Fibroblast of mammary gland (primary cell): ENCODE data around the gene CADPS.

Source experiments
- DNase-seq: peaks from one replicate; pipeline ENCODE4 v3.0.0-alpha.2; 2010; ENCODE audit warnings: low read depth
- H3K4me3 ChIP-seq: 2 replicates; pipeline ENCODE4 v1.5.1; 2011; ENCODE audit warnings: low read depth, mild to moderate bottlenecking, low read length, moderate library complexity; ENCODE audit not compliant: control insufficient read depth
- CTCF ChIP-seq: conservative IDR thresholded peaks from 2 replicates; pipeline ENCODE4 v1.5.1; 2011; ENCODE audit warnings: low read depth, low read length, inconsistent platforms; ENCODE audit not compliant: control insufficient read depth, insufficient read depth

Gene CADPS

DNA sequence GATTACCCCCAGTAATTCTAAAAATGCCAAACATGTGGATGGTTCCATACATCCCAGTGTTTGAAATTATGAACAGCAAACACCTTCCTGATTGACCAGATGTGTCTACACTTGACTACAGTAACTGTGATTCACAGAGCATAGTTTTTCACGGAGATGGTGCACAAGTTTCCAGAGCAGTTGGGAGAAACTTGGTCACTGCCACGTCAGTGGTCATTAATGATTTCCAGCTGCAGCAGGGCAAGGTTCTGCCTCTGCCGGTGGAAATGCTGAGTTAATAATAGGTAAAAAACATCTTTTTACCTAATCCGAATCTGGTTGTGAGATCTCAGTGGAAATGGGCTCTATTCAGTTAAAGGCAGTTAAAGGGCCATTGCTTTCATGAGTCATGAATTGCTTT lies 347.7 kb downstream of the CADPS start:
- DNase-seq, result peak; percentile 69
- H3K4me3 ChIP-seq, result no peak overlapping the region
- TF ChIP-seq CTCF, result no peak

DNA sequence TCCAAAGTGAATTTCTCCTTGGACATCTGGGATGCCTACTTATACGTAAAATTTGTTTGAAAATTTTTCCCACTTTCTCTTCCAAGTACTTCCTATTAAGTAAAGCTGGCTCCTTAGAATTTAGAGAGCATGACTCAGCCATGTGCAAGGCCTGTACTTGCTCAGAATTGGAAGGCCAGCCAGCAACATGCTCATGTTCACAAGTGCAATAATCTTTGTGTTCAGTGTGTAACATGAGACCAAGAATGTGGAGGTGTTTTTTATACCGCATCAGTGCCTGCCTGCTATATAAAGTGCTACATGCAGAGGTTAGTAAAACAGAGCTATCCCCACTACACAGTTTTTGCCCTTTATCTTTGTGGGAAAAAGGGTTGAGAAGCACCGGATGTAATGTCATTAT lies 349.9 kb downstream of the CADPS start:
- no peak overlapping the region for H3K4me3 ChIP-seq
- peak; percentile 69 for DNase-seq
- TF ChIP-seq CTCF, result no peak

DNA sequence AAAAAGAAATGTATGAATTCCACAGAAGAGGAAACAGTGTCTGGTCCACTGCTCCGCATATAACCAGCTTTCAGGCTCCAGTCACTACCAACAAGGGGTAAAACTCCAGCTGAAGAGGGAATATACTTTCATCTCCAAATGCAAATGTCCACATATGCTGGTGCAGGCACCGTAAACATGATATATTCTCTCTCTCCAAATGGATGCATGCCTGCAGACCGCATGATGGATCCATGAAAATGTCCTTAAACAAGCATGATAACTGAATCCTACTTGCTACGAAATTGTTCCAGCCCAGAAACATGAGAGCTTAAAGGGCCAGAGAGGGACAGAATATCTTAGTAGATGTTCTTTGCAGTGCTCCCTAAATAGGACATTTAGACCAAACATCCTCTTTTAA lies 351.5 kb downstream of the CADPS start:
- no peak for DNase-seq
- TF ChIP-seq CTCF, result no peak
- no peak overlapping the region for H3K4me3 ChIP-seq

GRCh38 chr3:62521464-62522105 lies 353.6 kb downstream of the CADPS start:
- H3K4me3 ChIP-seq, result no peak overlapping the region
- no peak for DNase-seq
- TF ChIP-seq CTCF, result no peak

- H3K4me3 ChIP-seq, result no peak overlapping the region
- no peak for TF ChIP-seq CTCF
- no peak for DNase-seq
These were observed 371.7 kb downstream of the CADPS start for GRCh38 chr3:62503516-62503915.

DNA sequence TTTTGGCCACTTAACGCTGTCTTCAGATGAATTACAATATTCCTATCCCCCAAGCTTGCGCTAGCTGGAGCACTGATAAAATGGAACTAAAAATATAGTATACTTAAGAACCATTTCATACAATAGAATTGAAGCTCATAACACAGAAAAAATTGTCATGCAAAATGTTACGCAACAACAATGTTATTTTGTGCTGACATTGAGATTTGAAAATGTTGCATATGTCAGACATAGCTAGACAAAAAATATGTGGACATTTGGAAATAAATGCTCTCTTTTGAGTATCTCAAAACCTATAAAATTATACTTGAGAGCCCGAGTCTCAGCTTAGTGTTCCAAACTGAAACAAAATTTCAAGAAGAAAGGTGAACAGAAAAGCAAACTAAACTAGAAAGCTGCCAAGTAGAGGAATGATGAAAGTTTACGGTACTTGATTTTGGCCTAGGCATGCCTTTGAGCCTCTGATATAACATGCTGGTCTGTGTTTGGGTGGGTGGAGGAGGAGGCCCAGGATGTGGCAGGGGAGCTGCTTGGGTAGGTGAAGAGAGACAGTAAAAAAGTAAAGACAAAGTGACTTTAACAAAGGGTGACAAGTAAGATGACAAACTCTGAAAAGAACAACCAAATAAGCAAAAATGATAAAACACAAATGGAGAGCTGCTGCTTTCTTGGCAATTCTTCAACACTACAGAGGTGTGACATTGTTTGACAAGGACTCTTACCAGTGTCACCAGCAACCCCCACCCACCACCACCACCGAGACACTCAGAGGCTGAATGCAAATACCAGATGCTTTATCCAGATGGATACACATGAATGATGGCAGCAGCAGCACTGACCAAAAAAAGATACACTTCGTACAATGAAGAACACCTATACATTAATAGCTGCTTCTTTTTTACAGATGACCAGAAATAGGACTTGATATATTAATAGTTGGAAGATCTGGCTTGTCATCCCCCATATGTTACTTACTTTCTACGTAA lies 372.6 kb downstream of the CADPS start:
- DNase-seq, result no peak
- H3K4me3 ChIP-seq, result no peak overlapping the region
- TF ChIP-seq CTCF, result no peak
